M059J (cell line): ENCODE data around the gene PCDH18. TPM values are rescaled to one million over a fixed set of nuclear protein-coding genes. Genes with fewer than 3 reads are reported as not detected.
"Not testable (repeated sequence)": the region's sequence is repeated elsewhere in the genome, so short reads cannot be mapped to it uniquely, and the experiment has no call there.

Source experiments
- DNase-seq: peaks from one replicate; pipeline ENCODE4 v3.0.0-alpha.2; 2012; ENCODE audit warnings: low read depth
- total RNA-seq: library from RNA; depleted of rRNA; stranded (reverse); fragments of >200 nt; shearing (Covaris generic); gene quantifications from 2 replicates; pipeline ENCODE4 v1.2.3, GENCODE V29; 2014

PCDH18 gene
- total RNA-seq, 1 experiment from 2014 or later, result 12.3 TPM

GRCh38 chr4:137529432-137529831 lies 2.9 kb downstream of the PCDH18 start:
- DNase-seq, result no peak

- no peak for DNase-seq
These were observed 3.6 kb downstream of the PCDH18 start for GRCh38 chr4:137528673-137529072.

GRCh38 chr4:137526681-137527080 lies 5.6 kb downstream of the PCDH18 start:
- no peak for DNase-seq

GRCh38 chr4:137524725-137525369 lies 7.4 kb downstream of the PCDH18 start:
- no peak for DNase-seq

- no peak for DNase-seq
These were observed 9.0 kb downstream of the PCDH18 start for GRCh38 chr4:137523329-137523728.

- DNase-seq, result no peak
These were observed 11.2 kb downstream of the PCDH18 start for GRCh38 chr4:137521053-137521452.

GRCh38 chr4:137519406-137519805 lies 12.9 kb downstream of the PCDH18 start:
- DNase-seq, result no peak

- DNase-seq, result not testable (repeated sequence)
These were observed 15.0 kb downstream of the PCDH18 start for GRCh38 chr4:137517323-137517722.

- DNase-seq, result no peak
These were observed 17.7 kb downstream of the PCDH18 start for GRCh38 chr4:137514406-137515111.

GRCh38 chr4:137510557-137511265 lies 21.6 kb downstream of the PCDH18 start:
- peak; percentile 82 for DNase-seq

GRCh38 chr4:137509855-137510282 lies 22.4 kb downstream of the PCDH18 start:
- DNase-seq, result peak; percentile 55

GRCh38 chr4:137502339-137503129 lies 29.8 kb downstream of the PCDH18 start:
- DNase-seq, result no peak

GRCh38 chr4:137496267-137496666 lies 36.0 kb downstream of the PCDH18 start:
- DNase-seq, result not testable (repeated sequence)

GRCh38 chr4:137495578-137495977 lies 36.7 kb downstream of the PCDH18 start:
- DNase-seq, result no peak

- DNase-seq, result not testable (repeated sequence)
These were observed 48.9 kb downstream of the PCDH18 start for GRCh38 chr4:137483313-137483959.

- not testable (repeated sequence) for DNase-seq
These were observed 52.6 kb downstream of the PCDH18 start for GRCh38 chr4:137479657-137480056.

GRCh38 chr4:137476345-137476744 lies 55.9 kb downstream of the PCDH18 start:
- DNase-seq, result no peak

GRCh38 chr4:137474711-137475301 lies 57.5 kb downstream of the PCDH18 start:
- peak; percentile 62 for DNase-seq

GRCh38 chr4:137471895-137472294 lies 60.4 kb downstream of the PCDH18 start:
- DNase-seq, result peak; percentile 1

- no peak for DNase-seq
These were observed 60.8 kb downstream of the PCDH18 start for GRCh38 chr4:137471461-137471860.

- peak; percentile 1 for DNase-seq
These were observed 61.5 kb downstream of the PCDH18 start for GRCh38 chr4:137470806-137471205.
